Fibroblast of the conjunctiva (primary cell): ENCODE results near the gene GTPBP8.
"Not testable (repeated sequence)": the region's sequence is repeated elsewhere in the genome, so short reads cannot be mapped to it uniquely, and the experiment has no call there.

ENCODE experiments used
- DNase-seq: peaks from one replicate; pipeline ENCODE4 v3.0.0-alpha.2; 2010; ENCODE audit warnings: low read depth

GTPBP8 gene

DNA sequence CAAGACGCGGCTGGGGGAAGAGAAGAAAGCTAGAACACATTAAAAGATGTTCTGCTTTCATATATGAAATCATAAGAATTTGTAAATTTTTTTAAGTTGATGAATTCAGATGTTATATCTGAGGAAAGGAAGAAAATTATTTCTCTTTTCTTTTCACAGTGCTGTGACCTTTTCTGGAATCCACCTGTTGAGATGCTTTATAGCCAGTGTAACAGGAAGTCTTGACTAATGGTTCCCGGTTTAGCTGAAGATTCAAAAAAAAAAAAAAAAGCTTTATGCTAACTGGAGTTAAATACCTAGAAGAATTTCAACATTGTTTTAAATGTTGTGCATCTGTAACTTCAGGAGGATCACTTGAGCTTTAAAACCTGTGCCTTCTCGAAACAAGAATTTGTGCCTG, 9.9 kb downstream of the GTPBP8 start:
- DNase-seq, result no peak

DNA sequence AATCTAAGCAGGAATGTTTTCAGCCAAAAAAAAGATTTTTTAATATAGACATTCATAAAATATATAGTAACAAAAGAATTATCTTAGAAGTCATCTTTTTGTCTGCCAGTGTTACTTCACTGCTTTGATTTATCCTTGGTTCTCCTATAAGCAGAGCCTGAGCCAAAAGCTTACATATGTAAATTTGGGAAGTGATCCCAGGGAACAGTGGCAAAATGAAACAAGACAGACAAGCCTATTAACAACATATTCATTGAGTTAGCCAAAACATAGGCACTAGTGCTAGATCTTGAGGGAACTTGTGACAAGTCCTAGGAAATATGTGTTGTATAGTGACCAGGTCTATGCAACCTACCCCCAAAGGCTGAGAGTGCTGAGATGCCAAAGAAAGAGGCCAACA, 11.3 kb downstream of the GTPBP8 start:
- no peak for DNase-seq

GRCh38 chr3:113002679-113003078, 11.9 kb downstream of the GTPBP8 start:
- no peak for DNase-seq

- no peak for DNase-seq
These were observed 14.8 kb downstream of the GTPBP8 start for GRCh38 chr3:113005611-113006010.

DNA sequence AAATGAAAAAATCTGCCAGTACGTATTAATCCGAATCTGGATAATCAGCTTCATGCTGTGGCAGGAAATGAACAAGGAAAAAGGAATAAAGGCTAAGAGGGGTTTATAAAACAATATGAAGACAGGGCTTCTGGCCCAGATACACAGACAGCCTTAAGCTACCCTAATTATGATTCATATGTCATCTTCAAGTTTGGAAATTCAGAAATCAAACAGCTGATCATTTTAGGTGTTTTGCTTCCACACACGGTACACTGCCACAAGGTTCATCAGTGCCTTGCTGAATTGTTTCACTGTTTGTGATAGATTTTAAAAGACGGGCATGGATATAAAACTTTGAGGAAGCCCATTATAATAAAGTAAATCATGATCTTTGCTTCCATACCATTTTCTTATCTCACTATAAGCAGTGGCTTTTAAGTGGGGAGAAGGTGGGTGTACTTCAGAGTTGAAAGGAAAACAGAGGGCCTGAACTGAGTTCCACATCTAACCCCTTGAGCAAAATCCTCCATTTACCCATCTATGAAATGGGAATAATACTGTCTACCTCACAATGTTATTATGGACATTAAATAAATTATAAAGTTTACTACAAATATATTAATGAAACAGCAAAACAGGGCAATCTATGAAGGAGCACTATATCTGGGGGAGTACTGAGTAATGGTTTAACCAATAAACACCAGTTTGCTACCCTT, 15.7 kb downstream of the GTPBP8 start:
- no peak for DNase-seq

DNA sequence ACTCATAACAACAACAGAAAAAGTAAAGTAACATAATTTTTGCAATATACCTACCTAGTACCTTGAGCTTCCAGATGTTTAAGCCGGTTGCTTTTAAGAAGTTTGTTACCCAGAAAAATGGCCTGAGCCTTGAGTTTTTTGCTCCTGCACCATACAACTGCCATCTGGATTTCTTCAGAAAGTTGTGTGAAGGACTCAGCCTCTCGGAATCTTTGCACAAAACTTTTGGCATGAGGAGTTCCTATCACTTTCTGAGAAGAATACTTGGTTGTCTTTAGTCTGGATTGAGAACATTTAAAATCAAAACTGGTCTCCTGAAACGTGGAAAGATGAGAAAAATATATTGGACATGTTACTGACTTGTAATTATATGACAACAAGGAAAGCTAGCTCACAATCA, 17.3 kb downstream of the GTPBP8 start:
- DNase-seq, result no peak

GRCh38 chr3:113013593-113013992, 22.8 kb downstream of the GTPBP8 start:
- DNase-seq, result no peak

DNA sequence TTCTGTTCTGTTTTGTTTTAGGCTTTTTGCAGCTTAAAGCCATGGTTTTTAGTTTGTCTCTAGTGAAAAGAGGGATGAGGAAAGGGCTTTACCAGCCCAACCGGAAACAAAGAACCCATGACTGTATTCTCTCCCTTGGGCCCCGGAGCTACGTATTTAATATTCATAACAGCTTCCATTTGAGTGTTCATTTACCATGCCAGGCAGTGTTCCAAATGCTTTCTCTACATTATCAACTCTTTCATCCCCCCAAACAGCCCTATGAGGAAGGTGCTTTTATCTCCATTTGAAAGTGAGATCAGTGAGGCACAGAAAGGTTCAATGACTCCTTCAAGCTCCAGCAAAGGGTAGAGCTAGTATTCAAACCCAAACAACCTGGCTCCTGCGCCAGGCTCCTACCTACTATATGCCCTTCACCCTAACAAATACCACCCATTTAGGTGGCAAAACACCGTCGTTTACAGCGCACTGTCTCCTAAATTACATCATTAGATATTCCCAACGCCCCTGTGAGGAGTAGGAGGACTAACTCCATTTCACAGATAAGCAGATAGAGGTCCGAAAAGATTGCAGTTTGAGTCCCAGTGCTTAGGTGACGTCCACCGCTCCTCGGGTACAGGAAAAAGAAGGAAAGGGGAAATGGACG, 27.9 kb downstream of the GTPBP8 start:
- no peak for DNase-seq

- DNase-seq, result peak; percentile 87
These were observed 28.7 kb downstream of the GTPBP8 start for GRCh38 chr3:113019182-113020137.

DNA sequence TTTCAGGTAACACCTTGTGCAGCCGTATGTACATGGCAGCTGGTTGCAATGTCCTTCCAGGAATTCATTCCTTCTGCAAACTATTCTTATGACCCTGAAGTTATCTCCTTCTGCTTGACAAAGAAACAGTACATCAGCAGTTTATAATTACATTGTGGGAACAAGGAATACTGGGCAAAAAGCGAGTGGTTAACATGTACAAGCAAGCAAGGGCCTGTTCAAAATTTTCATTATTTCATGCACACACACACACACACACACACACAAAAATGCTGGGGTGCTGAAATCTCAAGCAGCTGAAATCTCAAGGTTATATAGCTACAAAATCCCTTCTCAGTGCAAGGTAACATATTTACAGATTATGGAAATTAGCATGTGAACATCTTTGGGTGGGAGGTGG, 30.7 kb downstream of the GTPBP8 start:
- DNase-seq, result no peak

- DNase-seq, result no peak
These were observed 43.2 kb downstream of the GTPBP8 start for GRCh38 chr3:113034011-113034410.

DNA sequence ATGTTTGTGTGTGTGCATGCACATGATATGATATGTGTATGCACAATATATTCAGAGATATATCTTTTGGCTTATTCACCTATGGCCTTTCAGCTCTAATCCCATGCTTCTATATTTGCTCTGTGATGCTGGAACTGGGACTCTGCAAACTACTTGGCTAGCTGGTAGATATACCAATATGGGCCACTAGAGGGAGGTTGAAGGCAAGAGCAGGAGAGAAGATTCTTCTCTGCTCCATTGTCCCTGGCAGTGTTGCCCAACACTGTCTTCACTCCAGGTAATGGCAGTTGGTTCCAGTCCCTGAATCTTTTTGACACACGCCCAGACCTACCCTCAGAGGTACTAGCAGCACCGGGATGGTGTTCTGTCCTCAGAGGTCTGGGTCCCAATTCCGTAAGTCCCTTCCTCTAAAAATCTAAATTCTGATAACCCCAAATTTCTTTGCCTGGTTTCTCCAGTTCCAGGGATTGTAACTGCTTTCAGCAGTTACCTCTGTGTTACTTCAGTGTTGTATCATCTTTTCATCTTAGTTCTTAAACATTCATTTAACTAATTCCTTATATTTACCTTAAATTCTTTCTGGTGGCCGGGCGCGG, 44.7 kb downstream of the GTPBP8 start:
- peak; percentile 29 for DNase-seq

- DNase-seq, result no peak
These were observed 47.5 kb downstream of the GTPBP8 start for GRCh38 chr3:113038328-113038727.

- DNase-seq, result no peak
These were observed 48.8 kb downstream of the GTPBP8 start for GRCh38 chr3:113039546-113039945.

DNA sequence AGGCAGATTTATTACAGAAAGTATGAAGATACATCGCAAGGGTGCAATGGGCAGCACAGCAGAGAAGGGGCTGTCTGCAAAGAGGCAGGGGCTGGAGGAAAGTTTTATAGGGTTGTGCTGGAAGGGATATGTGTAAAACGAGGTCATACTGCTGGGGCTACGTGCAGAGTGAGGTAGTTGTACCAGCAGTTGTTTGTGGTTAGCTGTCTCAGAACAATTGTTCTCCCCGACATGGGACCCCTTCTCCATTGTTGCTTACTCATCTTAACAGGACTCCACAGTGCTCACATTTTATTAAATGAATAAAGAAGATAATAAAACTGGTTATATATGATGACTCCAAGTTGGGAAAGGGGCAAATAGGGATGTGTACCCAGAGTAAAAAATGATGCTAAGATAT, 49.4 kb downstream of the GTPBP8 start:
- DNase-seq, result no peak

- no peak for DNase-seq
These were observed 52.9 kb downstream of the GTPBP8 start for GRCh38 chr3:113043686-113044085.

DNA sequence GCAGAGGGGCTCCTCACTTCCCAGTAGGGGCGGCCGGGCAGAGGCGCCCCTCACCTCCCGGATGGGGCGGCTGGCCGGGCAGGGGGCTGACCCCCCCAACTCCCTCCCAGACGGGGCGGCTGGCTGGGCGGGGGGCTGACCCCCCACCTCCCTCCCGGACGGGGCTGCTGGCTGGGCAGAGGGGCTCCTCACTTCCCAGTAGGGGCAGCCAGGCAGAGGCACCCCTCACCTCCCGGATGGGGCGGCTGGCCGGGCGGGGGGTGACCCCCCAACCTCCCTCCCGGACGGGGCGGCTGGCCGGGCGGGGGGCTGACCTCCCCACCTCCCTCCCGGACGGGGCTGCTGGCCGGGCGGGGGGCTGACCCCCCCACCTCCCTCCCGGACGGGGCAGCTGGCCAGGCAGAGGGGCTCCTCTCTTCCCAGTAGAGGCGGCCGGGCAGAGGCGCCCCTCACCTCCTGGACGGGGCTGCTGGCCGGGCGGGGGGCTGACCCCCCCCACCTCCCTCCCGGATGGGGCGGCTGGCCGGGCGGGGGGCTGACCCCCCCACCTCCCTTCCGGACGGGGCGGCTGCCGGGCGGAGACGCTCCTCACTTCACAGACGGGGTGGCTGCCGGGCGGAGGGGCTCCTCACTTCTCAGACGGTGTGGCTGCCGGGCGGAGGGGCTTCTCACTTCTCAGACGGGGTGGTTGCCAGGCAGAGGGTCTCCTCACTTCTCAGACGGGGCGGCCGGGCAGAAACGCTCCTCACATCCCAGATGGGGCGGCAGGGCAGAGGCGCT, 55.6 kb downstream of the GTPBP8 start:
- not testable (repeated sequence) for DNase-seq

DNA sequence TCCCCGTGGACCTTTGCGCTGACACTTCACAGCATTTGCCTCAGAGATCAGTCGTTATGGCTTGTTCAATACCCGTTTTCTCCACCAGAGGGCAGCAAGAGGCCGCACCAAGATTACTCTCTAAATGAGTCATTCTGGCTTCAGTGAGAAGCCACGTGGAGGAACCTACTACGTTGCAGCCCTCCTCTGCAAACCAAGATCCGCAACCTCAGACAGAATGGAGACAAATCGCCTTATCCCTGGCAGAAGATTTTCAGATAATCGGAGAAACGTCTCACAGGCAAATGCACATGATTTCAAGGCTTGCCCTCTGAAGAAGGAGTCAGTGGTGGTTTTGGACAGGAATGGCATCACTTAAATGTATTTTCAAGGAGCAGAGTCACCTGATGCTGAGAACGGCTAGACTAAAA, 60.5 kb downstream of the GTPBP8 start:
- peak; percentile 67 for DNase-seq
